HepG2 (cell line): Measurements from ENCODE around the gene BHLHE23. TPM values are rescaled to one million over a fixed set of nuclear protein-coding genes. Genes with fewer than 3 reads are reported as not detected.

ENCODE experiments used
- ATAC-seq: fragments of 200-7000 bp; cut with Tn5 transposase; 3 replicates; pipeline ENCODE4 v1.9.1; 2020; ENCODE audit warnings: mild to moderate bottlenecking, moderate library complexity
- BruUV-seq: library from RNA; stranded (reverse); fragments of 400-500 nt; replicated peaks from 2 replicates; lab custom pipeline; 2021; lab: Mats Ljungman, UMichigan
- CTCF ChIA-PET: fragments of 300-600 bp; formaldehyde crosslinking; extraction: SDS; loops from one replicate; lab custom pipeline; 2021; ENCODE audit warnings: low total read pairs, inconsistent platforms, low intra/inter-chr PET ratio; lab: Yijun Ruan, JAX
- POLR2A ChIA-PET: fragments of 350-600 bp; sonication (Branson Sonifier 250); formaldehyde crosslinking; loops from one replicate; lab custom pipeline; 2020; ENCODE audit warnings: antibody characterized with exemption, inconsistent platforms; lab: Yijun Ruan, JAX
- DNase-seq: peaks from one replicate; pipeline ENCODE4 v3.0.0-alpha.2; 2015; ENCODE audit warnings: low spot score
- FAIRE-seq: peaks from 3 replicates; lab custom pipeline; 2011; peaks lifted over from hg19 to GRCh38; lab: Jason Lieb, UNC
- H2AFZ ChIP-seq: one replicate; pipeline ENCODE4 v1.6.1; 2011; ENCODE audit warnings: low read length, inconsistent platforms
- H3K27ac ChIP-seq: fragments of 300-600 bp; 3 replicates; pipeline ENCODE4 v1.8.0; 2011; ENCODE audit warnings: mixed run types, mild to moderate bottlenecking, mixed read lengths, low read length, inconsistent platforms; ENCODE audit not compliant: insufficient read depth; ENCODE audit errors: extremely low read length
- H3K27me3 ChIP-seq, 2 experiments: fragments of 200-600 bp in 1 of 2; 2 replicates in 1 of 2; 3 replicates in 1 of 2; pipeline versions ENCODE4 v1.6.0 to v1.8.0; 2011; ENCODE audit warnings: low read length in 2 of 2, mild to moderate bottlenecking in 2 of 2, moderate library complexity in 2 of 2, inconsistent platforms in 1 of 2; ENCODE audit not compliant: insufficient read depth in 2 of 2, control insufficient read depth in 1 of 2
- H3K36me3 ChIP-seq, 2 experiments: fragments of 200-600 bp in 1 of 2; replicated peaks in 1 of 2; 2 replicates in 1 of 2; 3 replicates in 1 of 2; pipeline versions ENCODE4 v1.5.1 to v1.8.0; 2011; ENCODE audit warnings: low read length in 2 of 2, inconsistent platforms in 1 of 2; ENCODE audit not compliant: insufficient read depth in 2 of 2, control insufficient read depth in 1 of 2
- H3K4me1 ChIP-seq: 2 replicates; pipeline ENCODE4 v1.5.1; 2012; ENCODE audit warnings: low read length, inconsistent platforms; ENCODE audit not compliant: insufficient read depth
- H3K4me2 ChIP-seq: 2 replicates; pipeline ENCODE4 v1.6.0; 2011; ENCODE audit warnings: low read depth, low read length, inconsistent platforms
- H3K4me3 ChIP-seq, 3 experiments: fragments of 200-600 bp in 1 of 3; sonication (generic), shearing (Covaris generic) in 1 of 3; replicated peaks in 1 of 3; 2 replicates each; pipeline ENCODE4 v1.5.1; 2011 to 2016; ENCODE audit warnings: low read length in 3 of 3, inconsistent platforms in 2 of 3, low read depth in 2 of 3, mild to moderate bottlenecking in 2 of 3, control low read depth in 1 of 3, mixed read lengths in 1 of 3; ENCODE audit not compliant: insufficient read depth in 1 of 3
- H3K79me2 ChIP-seq: one replicate; pipeline ENCODE4 v1.6.1; 2011; ENCODE audit warnings: low read length, inconsistent platforms; ENCODE audit not compliant: insufficient read depth
- H3K9ac ChIP-seq: 2 replicates; pipeline ENCODE4 v1.6.0; 2011; ENCODE audit warnings: mild to moderate bottlenecking, low read depth, low read length, inconsistent platforms; ENCODE audit not compliant: insufficient read depth
- H3K9me3 ChIP-seq: 2 replicates; pipeline ENCODE4 v1.5.1; 2012; ENCODE audit warnings: mild to moderate bottlenecking, low read length
- H4K20me1 ChIP-seq: 2 replicates; pipeline ENCODE4 v1.6.0; 2011; ENCODE audit warnings: inconsistent platforms, mild to moderate bottlenecking, low read length, moderate library complexity; ENCODE audit not compliant: insufficient read depth
- HNRNPH1 ChIP-seq: fragments of 200-400 bp; formaldehyde crosslinking; optimal IDR thresholded peaks from 2 replicates; pipeline ENCODE3; 2017; ENCODE audit warnings: mild to moderate bottlenecking, low read depth, low read length
- KDM6A ChIP-seq: IDR thresholded peaks from 2 replicates; pipeline ENCODE4 v1.6.1; 2016; ENCODE audit warnings: low read depth
- MTF2 ChIP-seq: sonication (generic); formaldehyde crosslinking; IDR thresholded peaks from 2 replicates; pipeline ENCODE4 v1.5.0; 2020; ENCODE audit warnings: missing genetic modification reagents, borderline replicate concordance
- NBN ChIP-seq: fragments of 450-650 bp; conservative IDR thresholded peaks from 2 replicates; pipeline ENCODE4 v1.6.1; 2017
- NR0B2 ChIP-seq: sonication (generic); formaldehyde crosslinking; IDR thresholded peaks from 2 replicates; pipeline ENCODE4 v1.4.0; 2020; ENCODE audit warnings: mild to moderate bottlenecking, missing genetic modification reagents
- PAWR ChIP-seq: sonication (generic); formaldehyde crosslinking; IDR thresholded peaks from 2 replicates; pipeline ENCODE4 v1.4.0; 2020; ENCODE audit warnings: missing genetic modification reagents, mild to moderate bottlenecking, borderline replicate concordance
- RCOR2 ChIP-seq: IDR thresholded peaks from 2 replicates; pipeline ENCODE4 v1.6.1; 2016; ENCODE audit warnings: missing biosample characterization, missing genetic modification reagents
- ZNF136 ChIP-seq: sonication (generic); formaldehyde crosslinking; IDR thresholded peaks from 2 replicates; pipeline ENCODE4 v1.8.1; 2022; ENCODE audit warnings: low read depth, mild to moderate bottlenecking, moderate library complexity, missing genetic modification reagents
- ZNF275 ChIP-seq: sonication (generic); formaldehyde crosslinking; IDR thresholded peaks from 2 replicates; pipeline ENCODE4 v1.8.0; 2022; ENCODE audit warnings: missing genetic modification reagents, mild to moderate bottlenecking, inconsistent platforms, borderline replicate concordance
- WGBS: methylation state at CpG from one replicate; pipeline ENCODE4 v1.1.6; 2017; ENCODE audit warnings: low lambda C conversion rate; 5-methylcytosine and 5-hydroxymethylcytosine counted together
- in situ Hi-C: cut with HindIII; loops from 2 replicates; pipeline ENCODE4 v1.10.0; 2017; ENCODE audit warnings: low pct_unique_long_range_greater_than_20kb; ENCODE audit not compliant: extremely low pct_ligation_motif_present
- intact Hi-C: fragments of 100-400 bp; cut with micrococcal nuclease; formaldehyde crosslinking; loops from one replicate; pipeline ENCODE4 v1.10.0; 2022; ENCODE audit not compliant: unreplicated experiment
- polyA plus RNA-seq, 8 experiments: library from polyadenylated mRNA; depleted of rRNA in 3 of 8; stranded (reverse) in 7 of 8; unstranded in 1 of 8; fragments of >200 nt; fragmentation: Illumina TruSeq in 4 of 8; extraction: Trizol in 4 of 8; gene quantifications; 2 replicates each; pipeline versions ENCODE4 v1.2.1 to v1.2.3, GENCODE V29; 2011 to 2016; ENCODE audit warnings: low read depth in 4 of 8, missing spikeins in 1 of 8, mixed read lengths in 1 of 8; ENCODE audit not compliant: insufficient read depth in 1 of 8
- total RNA-seq, 5 experiments: library from RNA; depleted of rRNA; stranded (reverse); fragments of >200 nt; fragmentation: Illumina TruSeq; extraction: Trizol; gene quantifications; 2 replicates each; pipeline ENCODE4 v1.2.3, GENCODE V29; 2016; ENCODE audit warnings: low read depth in 1 of 5

BHLHE23 gene
- total and polyA plus RNA-seq, 2 of the 13 experiments (the other 11 are each of a cell fraction or from before 2014, with no cell fraction given) = not detected

GRCh38 chr20:62982124-62983075 lies 24.4 kb downstream of the BHLHE23 start:
- intact Hi-C loops (no loop called here), in situ Hi-C loops (no loop called here)
- H3K4me2 ChIP-seq = no peak overlapping the region
- ChIA-PET POLR2A (no interaction called here), CTCF (no interaction called here)
- 12% methylated on average over 19 of the region's 21 CpGs for WGBS
- no peaks in the 10 kb centered on the region for H3K4me1 ChIP-seq
- no peak overlapping the region for H3K27ac ChIP-seq
- no TSS peak for BruUV-seq
- H3K79me2 ChIP-seq = no peaks in the 10 kb centered on the region
- H4K20me1 ChIP-seq = no peaks in the 10 kb centered on the region; the same call in 1 of the 2 replicates
- no peaks in the 10 kb centered on the region for H3K9me3 ChIP-seq
- ATAC-seq (no peak), DNase-seq (no peak), FAIRE-seq (no peak)
- TF ChIP-seq HNRNPH1 = no peak
- no peak for TF ChIP-seq ZNF136
- no peak for TF ChIP-seq NBN
- TF ChIP-seq KDM6A = no peak
- TF ChIP-seq PAWR (CRISPR knock-in tag) = no peak
- TF ChIP-seq NR0B2 = no peak
- peak; percentile 74 for TF ChIP-seq MTF2 (CRISPR knock-in tag)
- TF ChIP-seq RCOR2 (CRISPR knock-in tag) = no peak
- TF ChIP-seq ZNF275 (CRISPR knock-in tag) = no peak
- H3K27me3 ChIP-seq = peaks cover 64 to 95% of the 10 kb centered on the region in 2 experiments
- H3K36me3 ChIP-seq = no peaks in the 10 kb centered on the region
- no peak overlapping the region for H2AFZ ChIP-seq
- no peak overlapping the region for H3K4me3 ChIP-seq
- no peak overlapping the region for H3K9ac ChIP-seq
